Measurements from ENCODE around the gene TMOD1. TPM values are rescaled to one million over a fixed set of nuclear protein-coding genes. Genes with fewer than 3 reads are reported as not detected.
A peak's percentile ranks its signal among the peaks of the same experiment; 100 is the strongest.

The TMOD1 gene
- total RNA-seq, 1 donor from 2014 or later, result 186 TPM

DNA sequence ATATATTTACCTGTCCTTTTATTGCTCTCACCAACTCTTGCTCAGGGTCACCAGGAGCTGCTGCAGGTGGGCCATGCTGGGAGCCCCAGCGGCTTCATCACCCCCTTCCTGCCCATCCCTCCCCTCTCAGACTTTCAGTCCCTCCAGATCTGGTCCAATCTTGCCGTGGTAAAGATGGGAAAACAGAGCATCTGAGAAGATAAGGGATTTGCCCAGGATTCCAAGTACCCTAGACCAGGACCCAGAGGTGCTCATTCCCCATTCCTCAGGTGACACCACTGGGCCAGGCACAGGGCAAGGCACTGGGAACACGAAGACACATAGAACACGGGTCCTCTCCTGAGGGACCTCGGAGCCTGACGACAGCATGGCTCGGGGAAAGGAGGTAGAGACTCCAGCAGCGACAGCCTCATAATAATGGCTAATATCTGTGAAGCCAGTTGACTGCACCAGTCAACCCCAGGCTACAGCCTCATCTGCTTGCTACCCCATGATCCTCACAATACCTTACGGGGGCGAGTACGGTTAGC, 18.0 kb downstream of the TMOD1 start:
- DNase-seq, result no peak
- TF ChIP-seq, protein P1, sequence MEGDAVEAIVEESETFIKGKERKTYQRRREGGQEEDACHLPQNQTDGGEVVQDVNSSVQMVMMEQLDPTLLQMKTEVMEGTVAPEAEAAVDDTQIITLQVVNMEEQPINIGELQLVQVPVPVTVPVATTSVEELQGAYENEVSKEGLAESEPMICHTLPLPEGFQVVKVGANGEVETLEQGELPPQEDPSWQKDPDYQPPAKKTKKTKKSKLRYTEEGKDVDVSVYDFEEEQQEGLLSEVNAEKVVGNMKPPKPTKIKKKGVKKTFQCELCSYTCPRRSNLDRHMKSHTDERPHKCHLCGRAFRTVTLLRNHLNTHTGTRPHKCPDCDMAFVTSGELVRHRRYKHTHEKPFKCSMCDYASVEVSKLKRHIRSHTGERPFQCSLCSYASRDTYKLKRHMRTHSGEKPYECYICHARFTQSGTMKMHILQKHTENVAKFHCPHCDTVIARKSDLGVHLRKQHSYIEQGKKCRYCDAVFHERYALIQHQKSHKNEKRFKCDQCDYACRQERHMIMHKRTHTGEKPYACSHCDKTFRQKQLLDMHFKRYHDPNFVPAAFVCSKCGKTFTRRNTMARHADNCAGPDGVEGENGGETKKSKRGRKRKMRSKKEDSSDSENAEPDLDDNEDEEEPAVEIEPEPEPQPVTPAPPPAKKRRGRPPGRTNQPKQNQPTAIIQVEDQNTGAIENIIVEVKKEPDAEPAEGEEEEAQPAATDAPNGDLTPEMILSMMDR (IDR thresholded peaks at IDR 0.05; ENCODE audit: borderline replicate concordance), result no peak
- H3K4me3 ChIP-seq, result no peak overlapping the region
- no peaks in the 10 kb centered on the region for H3K9me3 ChIP-seq (replicated peaks)
- intact Hi-C loops (cut with micrococcal nuclease), result no loop called here
- no peaks in the 10 kb centered on the region for H3K27me3 ChIP-seq (ENCODE audit: low read depth)
- H3K27ac ChIP-seq (replicated peaks), result peak overlapping the region; percentile 68
- peaks cover 97% of the 10 kb centered on the region for H3K4me1 ChIP-seq
- H3K36me3 ChIP-seq, result peaks cover under 1% of the 10 kb centered on the region

DNA sequence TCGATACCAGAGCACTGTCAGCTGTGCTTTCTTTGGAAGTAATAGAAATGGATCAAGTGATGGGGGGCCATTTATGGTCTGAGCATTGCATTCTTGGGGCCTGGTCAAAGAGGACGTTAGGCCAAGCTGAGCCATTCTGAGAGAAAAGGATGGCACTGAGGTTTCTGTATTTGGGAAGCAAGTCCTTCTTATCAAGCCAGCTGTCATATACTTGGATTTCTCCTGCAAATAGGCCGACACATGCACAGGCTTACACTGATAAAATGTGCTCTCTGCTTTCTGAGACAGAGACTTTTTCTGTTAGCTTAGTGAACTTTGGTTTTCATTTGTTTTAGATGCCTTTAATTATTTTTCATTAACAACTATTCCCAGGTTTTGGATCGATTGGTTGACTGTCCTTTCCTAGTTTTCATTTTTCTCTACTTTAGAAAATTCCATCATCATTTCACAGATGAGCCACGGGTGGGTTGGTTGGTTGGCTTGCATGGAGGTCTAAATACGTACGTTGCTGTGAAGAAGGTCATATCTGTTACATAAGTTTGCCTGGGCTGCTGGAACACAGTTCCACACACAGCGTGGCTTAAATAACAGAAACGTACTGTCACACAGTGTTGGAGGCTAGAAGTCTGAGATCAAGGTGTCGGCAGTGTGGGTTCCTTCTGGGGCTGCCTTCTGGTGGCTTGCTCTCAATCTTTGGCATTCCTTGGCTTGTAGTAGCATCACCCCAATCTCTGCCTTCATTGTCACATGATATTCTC, 20.3 kb downstream of the TMOD1 start:
- DNase-seq, result no peak
- H3K27me3 ChIP-seq (ENCODE audit: low read depth), result no peaks in the 10 kb centered on the region
- H3K4me1 ChIP-seq, result peaks cover 90% of the 10 kb centered on the region
- intact Hi-C loops (cut with micrococcal nuclease), result no loop called here
- peak overlapping the region; percentile 66 for H3K27ac ChIP-seq (replicated peaks)
- no peak overlapping the region for H3K4me3 ChIP-seq
- peaks cover 21% of the 10 kb centered on the region for H3K36me3 ChIP-seq
- no peaks in the 10 kb centered on the region for H3K9me3 ChIP-seq (replicated peaks)
- TF ChIP-seq, protein P1 (IDR thresholded peaks at IDR 0.05; ENCODE audit: borderline replicate concordance), result no peak

DNA sequence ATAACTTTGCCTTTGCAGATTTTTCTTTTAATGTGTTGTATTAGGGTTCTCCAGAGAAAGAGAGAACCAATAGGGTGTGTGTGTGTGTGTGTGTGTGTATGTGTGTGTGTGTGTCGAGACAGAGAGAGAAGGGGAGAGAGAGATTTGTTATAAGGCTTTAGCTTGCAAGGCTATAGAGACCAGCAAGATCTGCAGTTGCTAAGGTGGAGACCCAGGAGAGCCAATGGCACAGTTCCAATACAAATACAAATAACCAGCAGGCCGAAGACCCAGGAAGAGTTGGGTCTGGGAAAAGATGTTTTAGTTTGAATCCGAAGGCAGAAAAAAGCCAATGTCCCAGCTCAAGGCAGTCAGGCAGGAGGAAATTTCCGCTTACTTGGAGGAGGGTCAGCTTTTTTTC, 23.0 kb downstream of the TMOD1 start:
- H3K27ac ChIP-seq (replicated peaks), result no peak overlapping the region
- TF ChIP-seq, protein P1 (IDR thresholded peaks at IDR 0.05; ENCODE audit: borderline replicate concordance), result no peak
- DNase-seq, result no peak
- intact Hi-C loops (cut with micrococcal nuclease), result no loop called here
- no peak overlapping the region for H3K4me3 ChIP-seq
- peaks cover 33% of the 10 kb centered on the region for H3K36me3 ChIP-seq
- H3K9me3 ChIP-seq (replicated peaks), result no peaks in the 10 kb centered on the region
- no peaks in the 10 kb centered on the region for H3K27me3 ChIP-seq (ENCODE audit: low read depth)
- peaks cover 90% of the 10 kb centered on the region for H3K4me1 ChIP-seq

DNA sequence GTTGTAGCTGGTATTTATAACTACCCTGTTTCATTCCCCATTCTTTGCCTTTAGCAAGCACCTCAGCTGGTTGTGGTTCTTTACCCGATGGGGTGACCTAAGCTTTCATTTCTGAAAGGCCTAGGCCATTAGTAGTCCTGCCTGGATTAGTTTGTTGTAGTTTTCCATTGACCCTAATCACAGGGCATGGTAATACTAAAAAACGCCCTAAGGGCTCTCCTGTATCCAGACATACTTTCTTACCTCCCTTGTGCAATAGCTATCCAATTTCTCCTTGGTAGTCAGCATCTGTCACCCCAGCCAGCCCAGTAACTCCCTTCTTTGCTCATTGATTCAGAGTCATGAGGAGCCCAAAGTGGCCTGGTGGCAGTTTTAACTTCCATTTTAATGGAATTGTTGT, 24.0 kb downstream of the TMOD1 start:
- Histone ChIP-seq H3K27me3 (ENCODE audit: low read depth) (no peaks in the 10 kb centered on the region), H3K36me3 (peaks cover 33% of the 10 kb centered on the region), H3K4me3 (no peak overlapping the region), H3K9me3 (replicated peaks) (no peaks in the 10 kb centered on the region), H3K27ac (replicated peaks) (peak overlapping the region; percentile 94), H3K4me1 (peaks cover 90% of the 10 kb centered on the region)
- intact Hi-C loops (cut with micrococcal nuclease), result no loop called here
- TF ChIP-seq, protein P1 (IDR thresholded peaks at IDR 0.05; ENCODE audit: borderline replicate concordance), result no peak
- no peak for DNase-seq

DNA sequence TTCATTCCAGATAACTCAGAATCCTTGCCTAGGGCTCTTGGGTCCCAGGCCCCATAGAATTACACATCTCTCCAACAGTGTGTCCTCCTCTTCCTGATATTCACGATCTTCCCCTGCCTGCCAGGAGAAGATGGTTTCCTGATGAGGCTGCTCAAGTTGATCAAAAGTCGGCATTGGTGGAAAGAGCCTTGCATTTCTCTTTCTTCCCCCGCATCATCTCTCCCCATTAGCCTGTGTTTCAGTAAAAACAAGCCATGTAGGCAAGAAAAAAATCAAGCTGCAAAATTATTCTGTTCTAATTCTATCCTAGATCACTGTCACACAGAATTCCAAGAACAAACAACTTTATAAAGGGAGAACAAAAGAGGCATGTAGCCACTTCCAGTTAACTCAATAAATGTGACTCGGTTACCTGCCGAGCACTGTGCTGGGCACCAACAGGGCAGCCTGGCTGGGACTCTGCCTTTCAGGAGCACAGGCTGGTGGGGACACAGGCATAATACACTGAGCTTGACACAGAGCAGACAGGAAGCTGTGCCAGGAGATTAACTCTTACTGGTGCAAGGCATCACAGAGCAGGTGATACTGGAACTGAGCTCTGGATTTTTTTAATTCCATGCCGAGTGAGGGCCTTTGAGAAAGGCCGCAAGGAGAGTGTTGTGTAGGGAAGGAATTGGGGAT, 25.6 kb downstream of the TMOD1 start:
- intact Hi-C loops (cut with micrococcal nuclease), result no loop called here
- peaks cover 33% of the 10 kb centered on the region for H3K36me3 ChIP-seq
- H3K4me3 ChIP-seq, result no peak overlapping the region
- peak overlapping the region; percentile 94 for H3K27ac ChIP-seq (replicated peaks)
- TF ChIP-seq, protein P1 (IDR thresholded peaks at IDR 0.05; ENCODE audit: borderline replicate concordance), result no peak
- no peak for DNase-seq
- no peaks in the 10 kb centered on the region for H3K27me3 ChIP-seq (ENCODE audit: low read depth)
- peaks cover 87% of the 10 kb centered on the region for H3K4me1 ChIP-seq
- H3K9me3 ChIP-seq (replicated peaks), result no peaks in the 10 kb centered on the region
